Fibroblast of peridontal ligament (primary cell): ENCODE data around the gene MRPL58.
"Not testable (repeated sequence)": the region's sequence is repeated elsewhere in the genome, so short reads cannot be mapped to it uniquely, and the experiment has no call there.

Experiments used
- DNase-seq: peaks from one replicate; pipeline ENCODE4 v3.0.0-alpha.2; 2010; ENCODE audit errors: extremely low read depth

Gene MRPL58

GRCh38 chr17:75012346-75013091 lies at the start of gene MRPL58:
MRPL58 (plus strand) TSS chr17:75012670; CDS start chr17:75012687, 17 bp downstream.
- peak; percentile 78 for DNase-seq

GRCh38 chr17:74963656-74964055 lies 48.8 kb upstream of the MRPL58 start:
- DNase-seq: no peak

GRCh38 chr17:74964246-74964761 lies 48.2 kb upstream of the MRPL58 start:
- no peak for DNase-seq

- no peak for DNase-seq
Measured at GRCh38 chr17:74964988-74965622, 47.4 kb upstream of the MRPL58 start.

GRCh38 chr17:74968361-74968780 lies 44.1 kb upstream of the MRPL58 start:
- no peak for DNase-seq

- DNase-seq: not testable (repeated sequence)
Measured at GRCh38 chr17:74969501-74969900, 43.0 kb upstream of the MRPL58 start.

GRCh38 chr17:74970395-74970794 lies 42.1 kb upstream of the MRPL58 start:
- no peak for DNase-seq

- DNase-seq: no peak
Measured at GRCh38 chr17:74971069-74971841, 41.2 kb upstream of the MRPL58 start.

GRCh38 chr17:74971842-74972106 lies 40.7 kb upstream of the MRPL58 start:
- DNase-seq: no peak

GRCh38 chr17:74972107-74972972 lies 40.1 kb upstream of the MRPL58 start, which contains the start of gene HID1:
HID1 (minus strand) TSS chr17:74972759; CDS start chr17:74972656, 103 bp downstream.
- DNase-seq: no peak

- no peak for DNase-seq
Measured at GRCh38 chr17:74972973-74973328, 39.5 kb upstream of the MRPL58 start.

- DNase-seq: no peak
Measured at GRCh38 chr17:74975943-74976342, 36.5 kb upstream of the MRPL58 start.

- DNase-seq: no peak
Measured at GRCh38 chr17:74977802-74978201, 34.7 kb upstream of the MRPL58 start.

- DNase-seq: no peak
Measured at GRCh38 chr17:74978240-74978639, 34.2 kb upstream of the MRPL58 start.

GRCh38 chr17:74979408-74980146 lies 32.9 kb upstream of the MRPL58 start:
- no peak for DNase-seq

- DNase-seq: no peak
Measured at GRCh38 chr17:74981318-74981978, 31.0 kb upstream of the MRPL58 start.

GRCh38 chr17:74981979-74982662 lies 30.3 kb upstream of the MRPL58 start:
- peak; percentile 40 for DNase-seq

- DNase-seq: peak; percentile 11
Measured at GRCh38 chr17:74982663-74983313, 29.7 kb upstream of the MRPL58 start.

GRCh38 chr17:74986206-74986576 lies 26.3 kb upstream of the MRPL58 start:
- no peak for DNase-seq
